Stimulated activated naive CD4-positive, alpha-beta T cell treated with Interleukin-2 at 50 U/mL for 16 hours (primary cell): Measurements from ENCODE around the gene AVEN.
"Not testable (repeated sequence)": the region's sequence is repeated elsewhere in the genome, so short reads cannot be mapped to it uniquely, and the experiment has no call there.

Experiments used
- DNase-seq: peaks from one replicate; lab custom pipeline; 2025; lab: John Stamatoyannopoulos, UW

AVEN gene, protein sequence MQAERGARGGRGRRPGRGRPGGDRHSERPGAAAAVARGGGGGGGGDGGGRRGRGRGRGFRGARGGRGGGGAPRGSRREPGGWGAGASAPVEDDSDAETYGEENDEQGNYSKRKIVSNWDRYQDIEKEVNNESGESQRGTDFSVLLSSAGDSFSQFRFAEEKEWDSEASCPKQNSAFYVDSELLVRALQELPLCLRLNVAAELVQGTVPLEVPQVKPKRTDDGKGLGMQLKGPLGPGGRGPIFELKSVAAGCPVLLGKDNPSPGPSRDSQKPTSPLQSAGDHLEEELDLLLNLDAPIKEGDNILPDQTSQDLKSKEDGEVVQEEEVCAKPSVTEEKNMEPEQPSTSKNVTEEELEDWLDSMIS

DNA sequence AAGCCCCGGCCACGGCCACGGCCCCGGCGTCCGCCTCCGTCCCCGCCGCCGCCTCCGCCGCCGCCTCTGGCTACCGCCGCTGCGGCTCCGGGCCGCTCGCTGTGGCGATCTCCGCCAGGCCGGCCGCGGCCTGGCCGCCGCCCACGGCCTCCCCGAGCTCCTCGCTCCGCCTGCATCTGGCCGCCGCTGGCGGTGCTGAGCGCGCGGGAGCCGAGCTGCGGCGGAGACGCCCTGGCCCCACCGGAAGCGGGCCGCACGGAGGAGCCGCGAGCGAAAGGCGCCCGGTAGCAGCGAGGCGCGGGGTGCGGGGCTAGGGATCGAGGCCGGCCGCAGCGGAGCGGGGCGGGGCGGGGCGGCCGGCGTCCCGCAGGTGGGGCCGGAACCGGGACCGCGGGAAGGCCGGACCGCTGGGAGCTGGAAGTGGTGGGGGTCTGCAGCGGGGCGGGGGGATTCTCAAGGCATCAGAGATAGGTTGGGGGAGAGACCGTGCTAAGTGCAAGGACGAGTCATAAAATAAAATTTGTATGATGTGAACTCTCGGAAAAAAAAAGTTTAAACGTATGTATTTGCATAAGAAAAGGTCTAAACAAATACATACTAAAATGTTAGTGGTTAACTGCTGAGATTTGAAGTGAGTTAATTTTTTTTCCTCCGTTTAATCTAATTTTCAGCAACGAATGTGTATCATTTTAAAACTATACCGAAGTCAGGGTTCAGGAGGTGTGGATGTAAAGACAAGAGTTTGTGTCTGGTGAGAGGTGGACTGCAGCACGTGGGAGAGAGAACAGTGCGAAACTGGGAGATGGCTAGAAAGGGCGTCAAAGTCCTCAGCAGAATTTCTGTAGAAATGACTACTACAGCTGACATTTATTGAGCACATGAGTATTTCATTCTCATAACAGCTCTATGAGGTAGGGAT lies at the start of gene AVEN:
Gene AVEN (minus strand): TSS at position 334 of the 919 bp plus-strand sequence. CDS start 158 bp downstream, at position 176.
- DNase-seq = peak; percentile 49

DNA sequence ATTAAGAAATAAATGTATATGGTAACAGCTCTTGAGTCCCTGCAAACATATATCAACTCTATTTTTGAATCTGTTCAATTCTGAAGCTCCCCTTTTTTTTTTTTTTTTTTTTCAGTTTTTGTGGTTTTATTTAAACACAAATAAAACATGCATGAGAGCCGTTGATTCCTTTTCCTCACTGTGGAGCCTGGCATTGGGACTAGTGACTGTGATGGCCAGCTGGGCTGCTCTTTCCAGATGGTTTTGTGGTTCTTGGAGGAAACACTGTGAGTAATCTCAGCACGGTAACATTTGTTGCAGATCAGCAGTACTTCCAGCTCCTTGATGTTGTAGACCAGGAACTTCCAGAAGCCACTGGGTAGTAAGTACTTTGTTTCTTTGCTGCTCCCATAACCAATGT lies 46.7 kb upstream of the AVEN start:
- DNase-seq = no peak

DNA sequence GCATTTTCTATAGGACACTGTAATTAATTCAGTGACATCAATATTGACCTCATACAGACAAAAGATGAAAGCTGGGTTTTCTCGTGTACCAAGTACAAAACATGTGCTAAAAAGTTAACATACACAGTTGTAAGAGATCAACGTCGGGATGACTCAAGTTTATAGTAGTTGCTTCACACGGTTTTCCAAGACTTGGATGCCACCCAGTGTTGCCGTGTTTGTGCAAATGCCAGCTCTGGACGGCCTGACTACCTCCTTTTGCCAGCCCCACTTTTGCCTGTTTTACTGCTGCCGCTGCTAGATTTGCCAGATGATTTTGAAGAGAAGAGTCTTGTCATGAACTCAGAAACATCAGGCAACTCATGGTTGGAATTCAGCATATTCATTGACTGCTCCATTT lies 45.1 kb upstream of the AVEN start:
- no peak for DNase-seq

- DNase-seq = no peak
Observed at GRCh38 chr15:34079904-34080303, 40.9 kb upstream of the AVEN start.

DNA sequence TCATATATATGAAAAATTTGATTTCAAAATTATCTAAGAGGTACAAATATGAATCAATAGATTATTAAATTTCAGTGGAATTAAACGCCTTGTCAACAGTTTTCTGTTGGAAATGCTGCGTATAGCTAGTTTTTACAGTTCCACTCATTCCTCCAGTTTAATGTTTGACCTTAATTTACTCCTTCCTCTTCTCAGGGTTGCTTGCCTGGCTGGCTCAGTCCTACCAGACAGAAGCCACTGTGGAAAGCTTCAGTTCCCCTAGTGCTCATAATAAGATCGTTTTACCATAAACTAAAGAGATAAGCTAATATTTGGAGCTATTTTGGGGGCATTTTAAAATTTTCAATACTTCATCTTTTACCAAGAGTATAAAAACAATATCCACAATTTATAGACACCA lies 39.9 kb upstream of the AVEN start:
- no peak for DNase-seq

DNA sequence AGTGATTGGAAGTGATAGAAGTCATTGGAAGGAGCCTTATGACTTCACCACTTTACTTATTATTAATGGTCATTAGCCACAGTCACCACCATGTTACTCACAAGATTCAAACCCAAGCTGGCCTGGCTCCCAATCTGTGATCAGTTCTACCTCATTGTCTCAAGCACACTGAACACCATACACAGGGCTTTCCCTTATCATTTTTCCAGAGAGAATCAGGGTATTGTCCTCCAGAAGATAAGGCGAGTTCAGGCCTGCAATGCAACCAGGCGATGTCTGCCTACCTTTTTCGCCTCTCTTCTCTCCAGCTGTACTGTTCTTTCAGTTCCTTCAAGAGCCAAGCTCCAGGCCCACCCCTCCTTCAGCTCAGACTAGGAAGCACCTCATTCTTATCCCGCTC lies 37.8 kb upstream of the AVEN start:
- DNase-seq = no peak

DNA sequence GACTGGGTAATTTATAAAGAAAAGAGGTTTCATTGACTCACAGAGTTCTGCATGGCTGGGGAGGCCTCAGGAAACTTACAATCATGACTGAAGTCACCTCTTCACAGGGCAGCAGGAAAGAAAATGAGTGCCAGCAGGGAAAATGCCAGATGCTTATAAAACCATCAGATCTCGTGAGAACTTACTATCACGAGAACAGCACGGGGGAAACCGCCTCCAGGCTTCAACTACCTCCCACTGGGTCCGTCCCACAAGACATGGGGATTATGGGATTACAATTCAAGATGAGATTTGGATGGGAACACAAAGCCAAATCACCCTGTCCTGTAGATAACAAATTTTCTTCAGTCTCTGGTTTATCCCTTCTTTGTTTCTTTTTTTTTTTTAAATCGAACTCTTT lies 31.0 kb upstream of the AVEN start:
- DNase-seq = no peak

DNA sequence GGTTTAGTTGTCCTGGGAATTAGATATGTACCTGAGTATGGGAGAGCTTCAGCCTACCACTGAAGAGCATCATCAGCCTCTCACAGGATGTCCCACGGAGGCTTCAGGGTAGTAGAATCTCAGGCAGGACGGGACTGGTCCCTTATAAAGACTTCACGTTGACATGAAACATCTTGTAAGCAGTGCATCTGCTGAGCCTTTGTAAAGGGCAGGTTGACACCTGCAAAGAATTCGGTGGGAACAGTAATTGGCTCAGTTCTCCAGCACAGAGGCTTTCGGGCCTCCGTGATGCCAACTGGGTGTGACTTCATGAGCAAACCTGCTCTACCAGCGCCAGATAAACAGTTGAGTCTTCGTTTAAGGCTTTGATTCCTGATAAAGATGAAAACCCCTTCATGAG lies 26.9 kb upstream of the AVEN start:
- DNase-seq = no peak

- no peak for DNase-seq
Observed at GRCh38 chr15:34065261-34065660, 26.3 kb upstream of the AVEN start.

GRCh38 chr15:34064438-34064837 lies 25.4 kb upstream of the AVEN start:
- no peak for DNase-seq

GRCh38 chr15:34059946-34060345 lies 20.9 kb upstream of the AVEN start:
- DNase-seq = no peak

DNA sequence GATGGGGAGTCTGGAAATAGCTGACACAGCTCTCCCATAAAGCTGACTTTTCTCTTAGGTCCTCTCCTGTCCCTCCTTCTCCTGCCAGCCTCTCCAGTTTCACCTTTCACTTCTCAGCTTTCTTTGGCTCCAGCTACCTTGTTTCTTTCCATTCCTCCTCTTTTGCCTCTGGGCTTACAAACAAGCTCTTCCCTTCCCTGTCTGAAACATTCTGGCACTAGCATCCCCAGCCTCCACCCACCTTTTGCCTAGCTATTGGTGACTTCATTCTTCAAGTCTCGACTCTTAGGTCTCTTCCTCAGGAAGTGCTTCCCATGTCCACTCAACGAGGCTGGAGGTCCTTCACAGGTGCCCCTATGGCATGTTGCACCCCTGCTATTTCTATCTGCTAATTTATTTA lies 20.5 kb upstream of the AVEN start:
- no peak for DNase-seq

GRCh38 chr15:34056911-34057310 lies 17.9 kb upstream of the AVEN start:
- DNase-seq = no peak

GRCh38 chr15:34055868-34056595 lies 17.0 kb upstream of the AVEN start:
- no peak for DNase-seq

DNA sequence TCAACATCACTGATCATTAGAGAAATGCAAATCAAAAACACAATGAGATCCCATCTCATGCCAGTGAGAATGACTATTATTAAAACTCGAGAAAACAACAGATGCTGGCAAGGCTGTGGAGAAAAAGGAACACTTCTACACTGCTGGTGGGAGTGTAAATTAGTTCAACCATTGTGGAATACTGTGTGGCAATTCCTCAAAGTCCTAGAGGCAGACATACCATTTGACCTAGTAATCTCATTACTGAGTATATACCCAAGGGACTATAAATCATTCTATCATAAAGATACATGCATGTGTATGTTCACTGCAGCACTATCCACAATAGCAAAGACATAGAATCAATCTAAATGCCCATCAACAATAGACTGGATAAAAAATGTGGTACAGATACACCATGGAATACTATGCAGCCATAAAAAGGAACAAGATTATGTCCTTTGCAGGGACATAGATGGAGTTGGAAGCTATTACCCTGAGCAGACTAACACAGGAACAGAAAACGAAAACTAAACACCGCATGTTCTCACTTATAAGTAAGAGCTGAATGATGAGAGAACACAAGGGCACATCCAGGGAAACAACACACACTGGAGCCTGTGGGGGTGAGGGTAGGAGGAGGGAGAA lies 15.2 kb upstream of the AVEN start:
- DNase-seq = no peak

- not testable (repeated sequence) for DNase-seq
Observed at GRCh38 chr15:34050385-34050784, 11.4 kb upstream of the AVEN start.

- no peak for DNase-seq
Observed at GRCh38 chr15:34049112-34049511, 10.1 kb upstream of the AVEN start.

DNA sequence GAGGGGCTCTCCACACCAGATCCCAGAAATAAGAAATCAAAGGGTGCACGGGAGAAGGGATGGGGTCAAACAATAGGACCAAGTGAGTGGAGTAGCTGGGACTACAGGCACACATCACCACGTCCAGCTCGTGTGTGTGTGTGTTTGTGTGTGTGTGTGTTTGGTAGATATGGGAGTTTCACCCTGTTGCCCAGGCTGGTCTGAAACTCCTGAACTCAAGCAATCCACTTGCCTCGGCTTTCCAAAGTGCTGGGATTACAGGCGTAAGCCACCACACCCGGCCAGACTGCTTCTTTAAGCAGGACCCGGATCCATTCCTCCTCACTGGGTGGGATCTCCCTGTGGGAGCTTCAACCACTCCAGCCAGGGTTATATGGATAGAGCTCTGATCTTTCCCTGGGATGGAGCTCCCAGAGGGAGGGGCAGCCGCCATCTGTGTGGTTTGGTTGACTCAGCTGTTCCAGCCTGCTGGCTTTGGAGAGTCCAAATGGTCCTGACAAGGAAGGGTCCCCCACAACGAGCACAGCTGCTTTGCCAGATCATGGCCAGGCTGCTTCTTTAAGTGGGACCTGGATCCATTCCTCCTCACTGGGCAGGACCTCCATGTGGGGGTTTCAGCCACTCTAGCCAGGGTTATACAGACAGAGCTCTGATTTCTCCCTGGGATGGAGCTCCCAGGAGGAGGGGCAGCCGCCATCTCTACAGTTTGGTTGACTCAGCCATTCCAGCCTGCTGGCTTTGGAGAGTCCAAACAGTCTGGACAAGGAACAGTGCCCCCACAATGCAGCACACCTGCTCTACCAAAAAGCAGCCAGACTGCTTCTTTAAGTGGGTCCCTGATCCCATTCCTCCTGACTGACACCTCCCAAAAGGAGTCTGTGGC lies 9.1 kb upstream of the AVEN start:
- DNase-seq = no peak

DNA sequence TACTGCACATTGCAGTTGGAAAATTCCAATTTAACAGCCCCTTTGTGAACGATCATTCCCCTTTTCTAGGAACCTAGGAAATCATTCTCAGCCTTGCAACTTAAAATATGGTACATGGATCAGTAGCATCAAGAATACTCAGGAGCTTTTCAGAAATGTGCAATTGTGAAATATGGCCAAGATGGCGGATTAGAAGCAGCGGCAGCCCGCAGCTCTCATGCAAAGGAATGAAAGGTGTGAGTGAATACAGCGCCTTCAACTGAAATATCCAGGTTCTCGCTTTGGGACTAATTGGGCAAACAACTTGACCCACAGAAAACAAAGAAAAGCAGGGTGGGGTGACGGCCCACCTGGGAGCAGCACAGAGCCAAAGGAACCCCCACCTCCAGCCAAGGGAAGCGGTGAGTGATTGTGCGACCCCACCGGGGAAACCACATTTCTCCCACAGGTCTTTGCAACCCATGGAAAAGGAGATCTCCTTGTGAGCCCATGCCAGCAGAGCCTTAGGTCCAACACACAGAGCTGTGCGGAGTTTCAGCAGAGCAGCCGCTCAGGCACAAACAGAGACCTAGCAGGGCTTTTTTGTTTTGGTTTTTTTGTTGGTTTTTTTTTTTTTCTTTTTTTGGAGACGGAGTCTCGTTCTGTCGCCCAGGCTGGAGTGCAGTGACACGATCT lies 7.6 kb upstream of the AVEN start:
- DNase-seq = no peak

DNA sequence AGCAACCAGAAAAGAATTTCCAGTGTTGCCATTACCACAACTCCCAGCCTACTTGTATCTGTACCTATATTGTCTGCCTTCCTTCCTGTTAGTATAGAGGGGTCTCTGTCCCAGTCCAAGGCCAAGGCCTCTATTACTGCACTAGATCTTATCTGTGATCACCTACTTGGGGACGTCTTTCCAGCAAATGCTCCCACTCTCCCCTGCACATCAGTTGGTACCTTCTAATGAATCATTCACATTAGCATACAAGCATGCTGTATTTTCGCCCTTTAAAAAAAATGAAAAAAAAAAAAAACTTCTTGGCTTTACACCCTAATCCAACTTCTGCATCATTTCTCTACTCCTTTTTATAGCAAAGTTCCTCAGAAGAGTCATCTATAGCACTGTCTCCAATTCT lies 4.8 kb upstream of the AVEN start:
- DNase-seq = no peak
